Choroid plexus epithelial cell (primary cell): Measurements from ENCODE around the gene MYADM.

ENCODE experiments used
- DNase-seq: peaks from one replicate; pipeline ENCODE4 v3.0.0-alpha.2; 2010; ENCODE audit warnings: low read depth
- H3K4me3 ChIP-seq: 2 replicates; pipeline ENCODE4 v1.5.1; 2011; ENCODE audit warnings: low read depth, mild to moderate bottlenecking, control low read depth, low read length, moderate library complexity
- CTCF ChIP-seq: conservative IDR thresholded peaks from 2 replicates; pipeline ENCODE4 v1.5.1; 2011; ENCODE audit warnings: low read depth, mild to moderate bottlenecking, control low read depth, inconsistent platforms, low read length, moderate library complexity

MYADM gene

GRCh38 chr19:53870485-53870844 is 2.8 kb downstream of the MYADM start:
- peak overlapping the region; percentile 29 for H3K4me3 ChIP-seq
- no peak for TF ChIP-seq CTCF
- no peak for DNase-seq

GRCh38 chr19:53871454-53871853 is 3.8 kb downstream of the MYADM start:
- no peak overlapping the region for H3K4me3 ChIP-seq
- no peak for TF ChIP-seq CTCF
- no peak for DNase-seq

- TF ChIP-seq CTCF = no peak
- no peak overlapping the region for H3K4me3 ChIP-seq
- DNase-seq = no peak
These were observed 5.1 kb downstream of the MYADM start for GRCh38 chr19:53872762-53873161.

GRCh38 chr19:53873773-53874605 is 6.3 kb downstream of the MYADM start:
- H3K4me3 ChIP-seq = no peak overlapping the region
- no peak for TF ChIP-seq CTCF
- no peak for DNase-seq

GRCh38 chr19:53874606-53874990 is 6.9 kb downstream of the MYADM start:
- H3K4me3 ChIP-seq = no peak overlapping the region
- DNase-seq = no peak

GRCh38 chr19:53875602-53876325 is 8.1 kb downstream of the MYADM start:
- no peak for TF ChIP-seq CTCF
- no peak overlapping the region for H3K4me3 ChIP-seq
- DNase-seq = no peak

More at GRCh38 chr19:53874606-53874990, 6.9 kb downstream of the MYADM start:
- TF ChIP-seq CTCF = no peak
